K562 (cell line): Measurements from ENCODE around the gene USP4. TPM values are rescaled to one million over a fixed set of nuclear protein-coding genes. Genes with fewer than 3 reads are reported as not detected.

Experiments used
- C11orf30 ChIP-seq: fragments of 450-650 bp; IDR thresholded peaks from 2 replicates; pipeline ENCODE4 v1.6.1; 2016; ENCODE audit warnings: low read depth, mild to moderate bottlenecking
- CEBPZ ChIP-seq: fragments of 150-350 bp; IDR thresholded peaks from 2 replicates; pipeline ENCODE4 v1.6.1; 2014; ENCODE audit warnings: low read depth, mild to moderate bottlenecking, low read length, borderline replicate concordance
- DMBX1 ChIP-seq: fragments of 250-450 bp; sonication (Bioruptor Pico); IDR thresholded peaks from 2 replicates; pipeline ENCODE4 v1.8.0; 2022; ENCODE audit warnings: inconsistent platforms, mild to moderate bottlenecking, moderate library complexity, borderline replicate concordance
- KAT8 ChIP-seq: fragments of 450-650 bp; IDR thresholded peaks from 2 replicates; pipeline ENCODE4 v1.6.1; 2016; ENCODE audit warnings: low read depth, mild to moderate bottlenecking
- RUNX1 ChIP-seq: sonication (generic); IDR thresholded peaks from 2 replicates; pipeline ENCODE4 v1.6.1; 2016; ENCODE audit warnings: antibody characterized with exemption, low read depth
- ZBED1 ChIP-seq: IDR thresholded peaks from 2 replicates; pipeline ENCODE4 v1.6.1; 2014
- ZBTB11 ChIP-seq, 3 experiments: fragments of 200-800 bp in 1 of 3; fragments of 250-450 bp in 1 of 3; fragments of 450-650 bp in 1 of 3; sonication (Bioruptor Pico) in 1 of 3; sonication (Bioruptor generic) in 1 of 3; formaldehyde crosslinking in 1 of 3; IDR thresholded peaks; 2 replicates each; pipeline versions ENCODE4 v1.6.1 to v1.8.0; 2016 to 2022; ENCODE audit warnings: mild to moderate bottlenecking in 2 of 3, missing genetic modification characterization in 2 of 3, missing compliant biosample characterization in 1 of 3, moderate library complexity in 1 of 3
- ZBTB40 ChIP-seq, 2 experiments: fragments of 450-650 bp in 1 of 2; sonication (generic) in 1 of 2; formaldehyde crosslinking in 1 of 2; IDR thresholded peaks; 2 replicates each; pipeline versions ENCODE4 v1.7.1 to v1.9.0; 2016 to 2022; ENCODE audit warnings: inconsistent platforms in 1 of 2, mild to moderate bottlenecking in 1 of 2, missing genetic modification reagents in 1 of 2
- ZNF217 ChIP-seq: sonication (generic); formaldehyde crosslinking; IDR thresholded peaks from 2 replicates; pipeline ENCODE4 v1.8.0; 2022; ENCODE audit warnings: mild to moderate bottlenecking, missing genetic modification reagents
- ZZZ3 ChIP-seq: fragments of 450-650 bp; IDR thresholded peaks from 2 replicates; pipeline ENCODE4 v1.6.1; 2016; ENCODE audit warnings: antibody characterized with exemption, mild to moderate bottlenecking, moderate library complexity
- polyA plus RNA-seq, 8 experiments: library from polyadenylated mRNA; depleted of rRNA in 4 of 8; stranded (reverse) in 5 of 8; unstranded in 3 of 8; fragments of >200 nt; fragmentation: Nextera tagmentation in 2 of 8; fragmentation: Illumina TruSeq in 1 of 8; extraction: Ambion mirVana in 2 of 8; extraction: Trizol in 1 of 8; gene quantifications; 2 replicates each; pipeline versions ENCODE4 v1.2.1 to v1.2.3, GENCODE V29; 2011 to 2014; ENCODE audit warnings: inconsistent platforms in 1 of 8, missing spikeins in 1 of 8
- total RNA-seq, 7 experiments: library from RNA; depleted of rRNA in 6 of 7; stranded (reverse); fragments of >200 nt in 6 of 7; fragmentation: Illumina TruSeq in 2 of 7; extraction: Trizol in 2 of 7; gene quantifications; 2 replicates each; pipeline versions ENCODE4 v1.2.1 to v1.2.3, GENCODE V29; 2011 to 2021; ENCODE audit warnings: low replicate concordance in 1 of 7

Gene USP4
- total and polyA plus RNA-seq, 9 of the 15 experiments (the other 6 are each of a cell fraction or from before 2014, with no cell fraction given), result 11.8 to 40.4 (median 22.9) TPM

- TF ChIP-seq ZBTB40 (IDR thresholded peaks at IDR 0.05) (no peak), ZBTB40 (CRISPR knock-in tag; IDR thresholded peaks at IDR 0.05) (no peak), KAT8 (no peak), DMBX1 (no peak), RUNX1 (no peak), ZBTB11 (CRISPR knock-in tag; IDR thresholded peaks at IDR 0.05) (no peak), ZBED1 (no peak), ZNF217 (CRISPR knock-in tag) (no peak), CEBPZ (no peak), ZZZ3 (no peak), C11orf30 (no peak)
Observed at GRCh38 chr3:49263159-49263889, 76.5 kb downstream of the USP4 start (continued).
